A549 (cell line): ENCODE measurements around the gene PAFAH1B2. TPM values are rescaled to one million over a fixed set of nuclear protein-coding genes. Genes with fewer than 3 reads are reported as not detected.

Source experiments
- ATAC-seq, 2 experiments: fragments of 200-7000 bp in 1 of 2; fragments of >200 bp in 1 of 2; cut with Nextera tagmentation in 1 of 2; cut with Tn5 transposase in 1 of 2; 3 replicates each; pipeline versions ENCODE4 v1.8.0 to v1.9.1; 2018 to 2020; ENCODE audit warnings: mild to moderate bottlenecking in 1 of 2, moderate library complexity in 1 of 2
- CTCF ChIA-PET: fragments of 300-600 bp; sonication (Branson Sonifier 250); formaldehyde crosslinking; extraction: SDS; loops from one replicate; lab custom pipeline; 2021; ENCODE audit warnings: antibody characterized with exemption, inconsistent platforms; lab: Yijun Ruan, JAX
- POLR2A ChIA-PET: fragments of 350-600 bp; formaldehyde crosslinking; extraction: SDS; loops from one replicate; lab custom pipeline; 2021; ENCODE audit warnings: antibody characterized with exemption, inconsistent platforms; lab: Yijun Ruan, JAX
- DNase-seq, 2 experiments: peaks; one replicate each; pipeline versions ENCODE4 v3.0.0 to v3.0.0-alpha.2; 2011 to 2016; ENCODE audit warnings: low read depth in 1 of 2, low spot score in 1 of 2
- FAIRE-seq: peaks from 2 replicates; lab custom pipeline; 2011; peaks lifted over from hg19 to GRCh38; lab: Jason Lieb, UNC
- H3K27ac ChIP-seq, 2 experiments: fragments of >200 bp; sonication (Bioruptor Twin); formaldehyde crosslinking; 3 replicates each; pipeline ENCODE4 v1.5.1; 2016 to 2017
- H3K4me1 ChIP-seq: fragments of >200 bp; sonication (Bioruptor Twin); formaldehyde crosslinking; 3 replicates; pipeline ENCODE4 v1.6.1; 2016
- H3K4me2 ChIP-seq: fragments of >200 bp; sonication (Bioruptor Twin); formaldehyde crosslinking; 3 replicates; pipeline ENCODE4 v1.6.1; 2016
- H3K4me3 ChIP-seq: fragments of >200 bp; sonication (Bioruptor Twin); formaldehyde crosslinking; 3 replicates; pipeline ENCODE4 v1.5.1; 2016
- H3K9me3 ChIP-seq: fragments of >200 bp; sonication (Bioruptor Twin); formaldehyde crosslinking; 3 replicates; pipeline ENCODE4 v1.6.1; 2016
- BHLHE40 ChIP-seq: IDR thresholded peaks from 2 replicates; pipeline ENCODE4 v1.6.1; 2012; ENCODE audit warnings: low read depth, low read length, inconsistent platforms
- FOXS1 ChIP-seq: fragments of 250-450 bp; sonication (Bioruptor Pico); IDR thresholded peaks from 2 replicates; pipeline ENCODE4 v1.5.0; 2020; ENCODE audit warnings: mild to moderate bottlenecking, moderate library complexity
- GATA3 ChIP-seq: IDR thresholded peaks from 2 replicates; pipeline ENCODE4 v1.6.1; 2012; ENCODE audit warnings: borderline replicate concordance
- HOXA7 ChIP-seq: fragments of 250-450 bp; sonication (Bioruptor Pico); IDR thresholded peaks from 2 replicates; pipeline ENCODE4 v1.5.0; 2020; ENCODE audit warnings: mild to moderate bottlenecking, moderate library complexity
- JUN ChIP-seq, 2 experiments: fragments of >200 bp; sonication (Bioruptor Twin); formaldehyde crosslinking; IDR thresholded peaks; 2 replicates in 1 of 2; 3 replicates in 1 of 2; pipeline ENCODE4 v1.6.1; 2016 to 2017
- KDM5A ChIP-seq: fragments of 200-600 bp; sonication (generic); IDR thresholded peaks from 2 replicates; pipeline ENCODE4 v1.6.1; 2016; ENCODE audit warnings: antibody characterized with exemption, mild to moderate bottlenecking
- MAFK ChIP-seq: fragments of 450-650 bp; IDR thresholded peaks from 2 replicates; pipeline ENCODE4 v1.6.1; 2014; ENCODE audit not compliant: partially characterized antibody
- POLR2AphosphoS2 ChIP-seq: conservative IDR thresholded peaks from 2 replicates; pipeline ENCODE4 v1.6.1; 2012; ENCODE audit warnings: low read length, improper control_type of control experiment, inconsistent platforms
- RAD21 ChIP-seq, 2 experiments: fragments of >200 bp in 1 of 2; sonication (Bioruptor Twin) in 1 of 2; formaldehyde crosslinking in 1 of 2; IDR thresholded peaks in 1 of 2; conservative IDR thresholded peaks in 1 of 2; 2 replicates in 1 of 2; 3 replicates in 1 of 2; pipeline ENCODE4 v1.6.1; 2012 to 2018; ENCODE audit warnings: inconsistent platforms in 1 of 2
- RARB ChIP-seq: fragments of 250-450 bp; sonication (Bioruptor Pico); IDR thresholded peaks from 2 replicates; pipeline ENCODE4 v1.8.0; 2021; ENCODE audit warnings: mild to moderate bottlenecking, moderate library complexity
- RFX5 ChIP-seq: fragments of 450-650 bp; IDR thresholded peaks from 2 replicates; pipeline ENCODE4 v1.7.1; 2014; ENCODE audit warnings: antibody characterized with exemption, mild to moderate bottlenecking, moderate library complexity
- SREBF2 ChIP-seq: fragments of 450-650 bp; IDR thresholded peaks from 2 replicates; pipeline ENCODE4 v1.6.1; 2014; ENCODE audit warnings: mild to moderate bottlenecking, moderate library complexity
- TP53 ChIP-seq: fragments of 250-450 bp; sonication (Bioruptor Pico); IDR thresholded peaks from 2 replicates; pipeline ENCODE4 v1.5.0; 2021; ENCODE audit warnings: mild to moderate bottlenecking, moderate library complexity
- ZSCAN20 ChIP-seq: fragments of 250-450 bp; sonication (Bioruptor Pico); IDR thresholded peaks from 2 replicates; pipeline ENCODE4 v1.8.0; 2022; ENCODE audit warnings: mild to moderate bottlenecking, moderate library complexity
- WGBS: methylation state at CpG from one replicate; pipeline ENCODE4 v1.1.6; 2017; ENCODE audit errors: missing lambda C conversion rate; 5-methylcytosine and 5-hydroxymethylcytosine counted together
- polyA plus RNA-seq, 4 experiments: library from polyadenylated mRNA; depleted of rRNA in 3 of 4; stranded (reverse); fragments of >200 nt; fragmentation: RNase III in 1 of 4; extraction: RNeasy Plus Mini Kit Qiagen cat#74134 plus additional on column Dnase treatment in 1 of 4; gene quantifications; 2 replicates in 3 of 4; 3 replicates in 1 of 4; pipeline ENCODE4 v1.2.3, GENCODE V29; 2011 to 2017
- TF ChIP-seq, protein P1 (sequence below): fragments of >200 bp; sonication (Bioruptor Twin); formaldehyde crosslinking; IDR thresholded peaks from 3 replicates; pipeline ENCODE4 v1.5.1; 2016
- TF ChIP-seq, protein P2 (sequence below): fragments of 150-350 bp; IDR thresholded peaks from 2 replicates; pipeline ENCODE4 v1.6.1; 2014; ENCODE audit warnings: low read depth, mild to moderate bottlenecking, low read length
- TF ChIP-seq, protein P3 (sequence below): fragments of 250-450 bp; sonication (Bioruptor Pico); IDR thresholded peaks from 2 replicates; pipeline ENCODE4 v1.5.0; 2021; ENCODE audit warnings: mild to moderate bottlenecking, moderate library complexity, borderline replicate concordance

Gene PAFAH1B2
- polyA plus RNA-seq, 2 of the 4 experiments (the other 2 are of a cell fraction), result 32.9 to 55.3 TPM

DNA sequence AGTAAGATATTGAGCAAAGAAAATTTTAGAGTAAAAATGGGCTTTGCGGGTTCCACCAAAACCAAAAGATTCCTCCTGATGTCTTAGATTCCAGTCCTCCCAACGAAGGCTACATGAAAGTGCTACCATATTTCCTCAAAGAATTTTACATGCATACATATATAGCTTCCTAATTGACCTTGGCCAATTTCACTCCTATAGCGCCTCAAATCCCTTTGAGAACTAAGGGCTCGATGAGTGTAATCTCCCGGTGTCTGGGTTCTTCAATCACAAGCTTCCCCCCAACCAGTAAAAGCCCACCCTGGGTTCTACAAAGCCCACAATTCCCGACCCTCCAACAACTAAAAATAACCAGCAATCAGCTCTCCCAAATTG is 47.1 kb upstream of the PAFAH1B2 start:
- no peak for FAIRE-seq

DNA sequence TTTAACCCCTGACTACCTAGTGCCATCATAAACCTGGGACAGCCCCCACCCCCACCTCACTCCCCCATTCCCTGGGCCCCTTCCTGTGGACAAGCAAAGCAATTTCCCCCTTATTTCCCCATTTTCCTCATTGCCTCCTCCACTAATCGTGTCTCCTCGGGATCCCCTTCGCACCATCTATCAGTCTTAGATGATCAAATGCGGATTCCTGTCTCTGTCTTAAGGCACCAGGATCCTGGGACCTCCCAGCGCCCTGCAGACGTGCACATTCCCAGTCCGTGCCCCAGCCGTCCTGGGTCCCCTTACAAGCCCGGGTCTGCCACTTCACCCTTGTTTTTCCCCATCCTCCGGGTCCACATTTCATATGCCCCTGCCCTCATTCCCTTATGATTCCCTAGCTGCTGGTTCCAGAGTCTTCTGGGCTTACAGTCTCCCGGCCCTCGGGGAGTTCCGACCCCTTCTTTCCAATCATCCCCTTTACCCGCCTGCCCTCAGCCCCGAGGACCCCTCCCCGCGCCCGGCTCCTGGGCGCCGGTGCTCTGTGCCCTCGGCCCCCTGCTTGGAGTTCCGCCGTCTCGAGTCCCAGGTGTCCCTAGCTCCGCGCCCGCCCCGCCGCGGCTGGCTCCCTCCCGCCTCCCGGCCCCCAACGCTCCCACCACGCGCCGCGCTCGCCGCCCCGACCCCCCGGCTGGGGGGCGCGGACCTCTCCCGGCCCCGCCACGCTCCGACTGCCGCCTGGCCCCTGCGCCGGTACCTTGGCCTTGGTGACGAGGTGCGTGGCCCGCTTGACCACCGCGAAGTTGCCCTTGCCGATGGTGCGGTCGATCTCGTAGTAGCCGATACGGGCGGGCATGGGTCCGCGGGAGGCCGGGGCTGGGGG is 46.5 kb upstream of the PAFAH1B2 start:
- DNase-seq (peak in 1 of 2 experiments; percentile 27), FAIRE-seq (no peak), ATAC-seq (peak; percentile 48 to 49; a peak in 5 of 6 replicates)
- TF ChIP-seq RFX5, result no peak
- ChIA-PET CTCF (interaction anchor here (1.3 to 3.8 kb wide), 3 partner anchors 8 to 218 kb away, joined by 4 to 19 read pairs (median 8); no protein-coding TSS in a partner anchor), POLR2A (interaction anchor here (0.9 to 1.5 kb wide), 4 partner anchors 24 to 310 kb away, joined by 3 to 5 read pairs (median 4); partner anchors contain the start of genes PAFAH1B2 and ZPR1)
- peak overlapping the region; percentile 83 for H3K4me2 ChIP-seq
- 2% methylated on average over 15 of the region's 65 CpGs for WGBS
- no peaks in the 10 kb centered on the region for H3K9me3 ChIP-seq
- peaks cover 50% of the 10 kb centered on the region for H3K4me1 ChIP-seq
- H3K4me3 ChIP-seq, result peak overlapping the region; percentile 95
- peak overlapping the region; percentile 99 for H3K27ac ChIP-seq

More for the DNA sequence above, 47.1 kb upstream of the PAFAH1B2 start:
- no peaks in the 10 kb centered on the region for H3K9me3 ChIP-seq
- ATAC-seq, result no peak
- ChIA-PET CTCF (interaction anchor here (2.3 to 3.8 kb wide), 2 partner anchors 9 to 217 kb away, joined by 8 to 19 read pairs; no protein-coding TSS in a partner anchor), POLR2A (interaction anchor here (1.0 kb wide), 1 partner anchor 24 kb away, joined by 4 read pairs; no protein-coding TSS in a partner anchor)
- peak overlapping the region; percentile 83 for H3K4me2 ChIP-seq
- TF ChIP-seq, protein P1, sequence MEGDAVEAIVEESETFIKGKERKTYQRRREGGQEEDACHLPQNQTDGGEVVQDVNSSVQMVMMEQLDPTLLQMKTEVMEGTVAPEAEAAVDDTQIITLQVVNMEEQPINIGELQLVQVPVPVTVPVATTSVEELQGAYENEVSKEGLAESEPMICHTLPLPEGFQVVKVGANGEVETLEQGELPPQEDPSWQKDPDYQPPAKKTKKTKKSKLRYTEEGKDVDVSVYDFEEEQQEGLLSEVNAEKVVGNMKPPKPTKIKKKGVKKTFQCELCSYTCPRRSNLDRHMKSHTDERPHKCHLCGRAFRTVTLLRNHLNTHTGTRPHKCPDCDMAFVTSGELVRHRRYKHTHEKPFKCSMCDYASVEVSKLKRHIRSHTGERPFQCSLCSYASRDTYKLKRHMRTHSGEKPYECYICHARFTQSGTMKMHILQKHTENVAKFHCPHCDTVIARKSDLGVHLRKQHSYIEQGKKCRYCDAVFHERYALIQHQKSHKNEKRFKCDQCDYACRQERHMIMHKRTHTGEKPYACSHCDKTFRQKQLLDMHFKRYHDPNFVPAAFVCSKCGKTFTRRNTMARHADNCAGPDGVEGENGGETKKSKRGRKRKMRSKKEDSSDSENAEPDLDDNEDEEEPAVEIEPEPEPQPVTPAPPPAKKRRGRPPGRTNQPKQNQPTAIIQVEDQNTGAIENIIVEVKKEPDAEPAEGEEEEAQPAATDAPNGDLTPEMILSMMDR, result no peak
- no peak for TF ChIP-seq TP53 (CRISPR knock-in tag)
- no peak for TF ChIP-seq FOXS1
- TF ChIP-seq JUN (IDR thresholded peaks at IDR 0.05), result no peak
- no peak for TF ChIP-seq BHLHE40
- no peak for TF ChIP-seq MAFK
- no peak for TF ChIP-seq RARB (CRISPR knock-in tag)
- TF ChIP-seq ZSCAN20, result no peak
- TF ChIP-seq HOXA7, result no peak
- TF ChIP-seq KDM5A, result no peak
- TF ChIP-seq POLR2AphosphoS2, result no peak
- TF ChIP-seq GATA3, result no peak
- TF ChIP-seq, protein P2, sequence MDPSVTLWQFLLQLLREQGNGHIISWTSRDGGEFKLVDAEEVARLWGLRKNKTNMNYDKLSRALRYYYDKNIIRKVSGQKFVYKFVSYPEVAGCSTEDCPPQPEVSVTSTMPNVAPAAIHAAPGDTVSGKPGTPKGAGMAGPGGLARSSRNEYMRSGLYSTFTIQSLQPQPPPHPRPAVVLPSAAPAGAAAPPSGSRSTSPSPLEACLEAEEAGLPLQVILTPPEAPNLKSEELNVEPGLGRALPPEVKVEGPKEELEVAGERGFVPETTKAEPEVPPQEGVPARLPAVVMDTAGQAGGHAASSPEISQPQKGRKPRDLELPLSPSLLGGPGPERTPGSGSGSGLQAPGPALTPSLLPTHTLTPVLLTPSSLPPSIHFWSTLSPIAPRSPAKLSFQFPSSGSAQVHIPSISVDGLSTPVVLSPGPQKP, result no peak
- no peak for TF ChIP-seq RFX5
- no peak for TF ChIP-seq RAD21 (conservative IDR thresholded peaks at IDR 0.05 in 1 of 2, IDR thresholded peaks at IDR 0.05 in 1 of 2)
- no peak for TF ChIP-seq SREBF2
- TF ChIP-seq, protein P3, sequence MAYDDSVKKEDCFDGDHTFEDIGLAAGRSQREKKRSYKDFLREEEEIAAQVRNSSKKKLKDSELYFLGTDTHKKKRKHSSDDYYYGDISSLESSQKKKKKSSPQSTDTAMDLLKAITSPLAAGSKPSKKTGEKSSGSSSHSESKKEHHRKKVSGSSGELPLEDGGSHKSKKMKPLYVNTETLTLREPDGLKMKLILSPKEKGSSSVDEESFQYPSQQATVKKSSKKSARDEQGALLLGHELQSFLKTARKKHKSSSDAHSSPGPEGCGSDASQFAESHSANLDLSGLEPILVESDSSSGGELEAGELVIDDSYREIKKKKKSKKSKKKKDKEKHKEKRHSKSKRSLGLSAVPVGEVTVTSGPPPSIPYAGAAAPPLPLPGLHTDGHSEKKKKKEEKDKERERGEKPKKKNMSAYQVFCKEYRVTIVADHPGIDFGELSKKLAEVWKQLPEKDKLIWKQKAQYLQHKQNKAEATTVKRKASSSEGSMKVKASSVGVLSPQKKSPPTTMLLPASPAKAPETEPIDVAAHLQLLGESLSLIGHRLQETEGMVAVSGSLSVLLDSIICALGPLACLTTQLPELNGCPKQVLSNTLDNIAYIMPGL (CRISPR knock-in tag), result no peak
- H3K4me3 ChIP-seq, result peak overlapping the region; percentile 95
- peaks cover 51% of the 10 kb centered on the region for H3K4me1 ChIP-seq
- H3K27ac ChIP-seq, result peak overlapping the region; percentile 99
- WGBS, result 69% methylated on average over 6 of the region's 6 CpGs
- no peak for DNase-seq
